HG03469 (cell line): Measurements from ENCODE around the gene PPP1R9B.

ENCODE experiments used
- ATAC-seq: cut with Tn5 transposase; IDR thresholded peaks from one replicate; pipeline ENCODE4 v1.9.1; 2021; ENCODE audit warnings: mild to moderate bottlenecking, moderate library complexity, moderate number of reproducible peaks; ENCODE audit not compliant: unreplicated experiment

The PPP1R9B gene

DNA sequence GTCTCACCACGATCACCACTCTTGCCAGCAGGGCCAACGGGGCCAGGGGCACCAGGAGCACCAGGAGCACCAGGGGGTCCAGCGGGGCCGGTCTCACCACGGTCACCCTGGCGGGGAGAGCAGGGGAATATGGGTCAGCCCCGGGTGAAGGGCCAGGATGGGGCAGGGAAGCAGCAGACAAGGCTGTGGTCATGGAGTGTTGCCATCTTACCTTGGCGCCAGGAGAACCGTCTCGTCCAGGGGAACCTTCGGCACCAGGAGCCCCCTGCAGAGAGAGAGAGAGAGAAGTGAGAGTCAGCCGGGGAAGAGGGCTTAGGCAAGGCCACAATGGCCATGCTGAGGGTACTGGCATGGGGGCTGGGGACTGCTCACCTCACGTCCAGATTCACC is 38.0 kb upstream of the PPP1R9B start:
- no peak for ATAC-seq

DNA sequence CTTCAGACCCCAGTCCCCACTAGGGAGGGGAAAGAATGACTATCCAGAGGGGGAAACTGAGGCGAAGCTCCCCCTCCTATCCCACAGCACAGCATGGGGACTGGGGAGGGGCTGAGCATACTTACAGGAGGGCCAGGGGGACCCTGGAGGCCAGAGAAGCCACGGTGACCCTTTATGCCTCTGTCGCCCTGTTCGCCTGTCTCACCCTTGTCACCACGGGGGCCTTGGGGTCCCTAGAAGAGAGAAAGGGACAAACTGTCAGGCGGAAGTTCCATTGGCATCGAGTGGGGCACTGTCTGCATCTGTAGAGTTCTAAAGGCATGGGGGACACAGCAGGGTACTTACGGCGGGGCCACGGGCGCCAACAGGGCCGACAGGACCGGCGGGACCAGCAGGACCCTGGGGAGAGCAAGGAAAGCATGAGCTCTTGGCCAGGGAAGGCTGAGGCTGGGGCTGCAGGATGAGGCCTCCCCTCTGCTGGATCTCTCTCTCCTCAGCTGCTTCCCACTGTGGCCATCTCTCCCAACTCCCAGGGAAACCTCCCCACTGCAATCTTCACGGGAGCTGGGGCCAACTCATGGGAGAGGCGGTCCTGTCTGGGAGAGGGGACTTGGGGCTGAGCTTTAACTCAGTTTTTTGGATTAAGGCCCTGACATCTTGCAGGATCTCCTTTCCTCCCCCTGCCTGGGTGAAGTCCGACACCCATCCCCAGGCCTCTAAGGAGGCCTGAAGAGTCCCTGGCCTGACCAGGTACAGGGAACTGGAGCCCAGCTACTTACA is 37.5 kb upstream of the PPP1R9B start:
- no peak for ATAC-seq

DNA sequence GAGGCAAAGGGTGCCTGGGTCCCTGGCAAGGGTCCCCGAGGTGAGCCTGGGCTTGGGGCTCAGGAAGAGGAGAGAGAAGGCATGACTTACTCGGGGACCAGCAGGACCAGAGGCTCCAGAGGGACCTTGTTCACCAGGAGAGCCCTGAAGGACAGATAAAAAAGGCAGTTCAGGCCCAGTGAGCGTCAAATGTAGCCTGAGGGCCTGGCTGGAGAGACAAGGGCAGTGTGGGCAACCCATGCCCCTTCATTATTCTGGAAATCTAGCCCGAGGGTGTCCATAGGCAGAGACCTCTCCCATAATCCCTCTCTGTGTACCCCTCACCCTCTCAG is 36.9 kb upstream of the PPP1R9B start:
- ATAC-seq, result no peak

DNA sequence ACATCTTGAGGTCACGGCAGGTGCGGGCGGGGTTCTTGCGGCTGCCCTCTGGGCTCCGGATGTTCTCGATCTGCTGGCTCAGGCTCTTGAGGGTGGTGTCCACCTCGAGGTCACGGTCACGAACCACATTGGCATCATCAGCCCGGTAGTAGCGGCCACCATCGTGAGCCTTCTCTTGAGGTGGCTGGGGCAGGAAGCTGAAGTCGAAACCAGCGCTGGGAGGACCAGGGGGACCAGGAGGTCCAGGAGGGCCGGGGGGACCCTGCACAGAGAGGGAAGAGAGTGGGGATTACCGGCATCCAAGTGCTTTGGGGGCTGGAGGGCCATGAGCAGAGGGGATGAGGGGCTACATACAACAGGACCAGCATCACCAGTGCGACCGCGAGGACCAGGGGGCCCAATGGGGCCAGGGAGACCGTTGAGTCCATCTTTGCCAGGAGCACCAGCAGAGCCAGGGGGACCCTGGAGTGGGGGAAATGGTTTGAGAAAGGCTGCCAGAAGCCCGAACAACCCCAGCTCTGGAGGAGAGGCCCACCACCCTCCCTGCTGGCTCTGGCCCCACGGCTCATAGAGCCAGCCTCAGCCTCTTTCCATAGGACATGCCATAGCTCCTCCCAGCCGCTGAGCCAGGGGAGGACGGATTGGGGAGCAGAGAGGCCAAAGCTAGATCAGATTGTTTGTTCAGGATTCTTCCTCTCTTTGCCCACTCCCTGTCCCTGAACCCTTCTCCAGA is 36.4 kb upstream of the PPP1R9B start:
- ATAC-seq, result no peak

DNA sequence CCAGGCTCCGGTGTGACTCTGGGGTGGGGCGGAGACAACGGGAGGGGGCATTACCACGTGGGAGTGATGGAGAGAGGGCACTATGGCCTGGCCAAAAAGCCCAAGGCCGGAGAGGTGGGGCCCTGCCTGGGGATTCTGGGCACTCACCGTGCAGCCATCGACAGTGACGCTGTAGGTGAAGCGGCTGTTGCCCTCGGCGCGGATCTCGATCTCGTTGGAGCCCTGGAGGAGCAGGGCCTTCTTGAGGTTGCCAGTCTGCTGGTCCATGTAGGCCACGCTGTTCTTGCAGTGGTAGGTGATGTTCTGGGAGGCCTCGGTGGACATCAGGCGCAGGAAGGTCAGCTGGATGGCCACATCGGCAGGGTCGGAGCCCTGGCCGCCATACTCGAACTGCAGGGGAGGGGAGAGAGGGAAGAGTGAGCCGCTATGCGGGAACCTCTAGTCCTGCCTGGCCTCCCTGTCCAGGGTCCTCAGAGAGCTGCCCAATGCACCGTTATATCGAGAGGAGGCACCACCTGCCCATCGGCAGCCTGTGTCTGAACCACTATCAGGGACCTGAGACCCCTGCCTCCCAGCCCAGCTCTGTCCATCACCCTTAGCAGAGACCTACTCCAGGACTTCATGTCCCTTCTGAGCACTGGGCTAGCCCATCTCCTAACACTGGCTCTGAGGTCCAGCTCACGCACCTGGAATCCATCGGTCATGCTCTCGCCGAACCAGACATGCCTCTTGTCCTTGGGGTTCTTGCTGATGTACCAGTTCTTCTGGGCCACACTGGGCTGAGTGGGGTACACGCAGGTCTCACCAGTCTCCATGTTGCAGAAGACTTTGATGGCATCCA is 35.4 kb upstream of the PPP1R9B start:
- ATAC-seq, result no peak

DNA sequence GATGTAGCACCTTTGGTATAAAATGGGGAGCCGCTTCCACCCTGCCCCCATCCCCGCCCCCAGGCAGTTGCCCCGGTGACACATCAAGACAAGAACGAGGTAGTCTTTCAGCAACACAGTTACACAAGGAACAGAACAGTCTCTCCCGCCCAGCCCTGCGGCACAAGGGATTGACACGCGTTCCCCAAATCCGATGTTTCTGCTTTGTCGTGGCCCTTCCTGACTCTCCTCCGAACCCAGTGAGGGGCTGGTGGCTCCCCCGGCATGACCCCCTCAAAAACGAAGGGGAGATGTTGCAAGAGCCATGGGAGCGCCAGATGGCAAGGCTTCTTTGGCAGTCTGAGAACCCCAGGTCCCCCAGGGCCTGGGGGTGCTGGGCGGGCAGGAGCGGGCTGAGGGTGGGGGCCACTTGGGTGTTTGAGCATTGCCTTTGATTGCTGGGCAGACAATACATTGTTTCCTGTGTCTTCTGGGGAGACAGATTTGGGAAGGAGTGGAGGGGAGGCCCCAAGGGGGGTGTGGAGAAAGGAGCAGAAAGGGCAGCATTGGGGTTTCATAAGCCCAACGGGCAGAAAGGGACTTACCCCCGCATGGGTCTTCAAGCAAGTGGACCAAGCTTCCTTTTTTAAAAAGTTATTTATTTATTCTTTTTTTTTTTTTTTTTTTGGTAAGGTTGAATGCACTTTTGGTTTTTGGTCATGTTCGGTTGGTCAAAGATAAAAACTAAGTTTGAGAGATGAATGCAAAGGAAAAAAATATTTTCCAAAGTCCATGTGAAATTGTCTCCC is 34.3 kb upstream of the PPP1R9B start:
- ATAC-seq, result no peak

DNA sequence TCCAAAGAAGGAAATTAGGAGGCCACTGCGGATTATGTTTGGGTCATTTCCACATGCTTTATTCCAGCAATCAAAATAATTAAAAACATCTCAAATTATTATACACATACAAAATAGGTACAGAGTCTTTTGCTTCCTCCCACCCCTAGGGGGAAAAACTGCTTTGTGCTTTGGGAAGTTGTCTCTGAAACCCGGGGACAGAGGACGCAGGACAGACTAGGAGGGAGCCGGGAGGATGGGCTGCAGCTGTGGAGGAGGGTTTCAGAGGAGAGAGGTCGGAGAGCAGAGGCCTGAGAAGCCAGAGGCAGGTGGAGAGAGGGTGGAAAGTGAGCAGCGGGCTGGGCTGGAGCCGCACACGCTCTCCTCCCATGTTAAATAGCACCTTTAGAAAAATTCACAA is 33.6 kb upstream of the PPP1R9B start:
- no peak for ATAC-seq

DNA sequence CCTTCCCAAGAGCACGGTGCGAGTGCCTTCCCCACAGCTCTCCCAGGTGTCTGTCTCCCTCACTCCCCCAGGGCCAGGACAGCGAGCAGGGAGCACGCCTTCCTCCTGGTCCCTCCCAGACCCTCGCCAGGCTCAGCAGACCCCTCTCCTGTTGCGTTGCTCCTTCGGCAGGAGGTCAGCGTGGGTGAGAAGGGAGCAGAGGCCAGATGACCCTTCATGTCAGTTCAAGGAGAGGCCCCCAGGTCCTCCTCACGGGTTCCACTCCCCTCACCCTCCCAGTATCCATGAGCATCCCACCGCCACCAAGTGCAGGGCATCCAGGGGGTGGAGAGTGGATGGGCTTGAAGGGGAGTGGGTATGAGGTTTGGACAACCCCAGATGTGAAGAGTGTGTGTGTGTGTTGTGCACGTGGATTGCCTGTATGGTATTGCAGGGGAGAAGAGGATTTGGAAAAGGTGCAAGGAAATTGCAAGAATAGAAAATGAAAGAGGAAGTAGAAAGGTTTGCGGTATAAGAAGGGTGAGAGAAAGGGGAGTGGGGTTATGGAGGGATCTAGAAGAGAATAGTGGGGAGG is 33.0 kb upstream of the PPP1R9B start:
- ATAC-seq, result no peak

DNA sequence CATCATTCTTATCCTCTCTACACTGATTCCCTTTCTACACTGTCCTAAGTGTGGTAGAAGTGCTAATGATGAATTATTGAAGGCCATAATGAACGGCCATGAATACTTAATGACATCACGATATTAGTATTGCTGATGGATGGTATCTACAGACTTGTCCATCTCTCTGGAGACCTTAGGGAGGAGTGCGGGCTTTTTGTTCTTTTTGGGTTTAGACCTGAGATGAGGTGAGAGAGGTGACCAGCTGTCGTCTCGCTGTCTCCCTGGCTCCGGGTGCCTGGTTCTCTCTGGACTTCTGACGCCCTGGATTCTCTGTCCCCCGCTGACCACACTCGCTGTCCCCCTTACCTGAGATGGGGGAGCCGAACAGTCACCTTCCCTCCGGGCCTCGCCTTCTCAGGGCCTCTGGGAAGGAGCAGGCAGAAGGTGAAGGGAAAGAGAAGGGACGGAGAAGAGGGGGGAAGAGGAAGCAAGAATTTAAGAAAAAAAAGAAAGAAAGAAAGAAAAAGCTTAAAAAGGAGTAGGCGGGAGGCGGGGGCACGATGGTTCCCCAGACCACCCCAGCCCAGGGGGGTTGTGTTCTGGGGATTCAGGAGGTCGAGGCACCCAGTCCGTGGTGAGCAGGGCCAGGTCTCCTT is 32.4 kb upstream of the PPP1R9B start:
- no peak for ATAC-seq

DNA sequence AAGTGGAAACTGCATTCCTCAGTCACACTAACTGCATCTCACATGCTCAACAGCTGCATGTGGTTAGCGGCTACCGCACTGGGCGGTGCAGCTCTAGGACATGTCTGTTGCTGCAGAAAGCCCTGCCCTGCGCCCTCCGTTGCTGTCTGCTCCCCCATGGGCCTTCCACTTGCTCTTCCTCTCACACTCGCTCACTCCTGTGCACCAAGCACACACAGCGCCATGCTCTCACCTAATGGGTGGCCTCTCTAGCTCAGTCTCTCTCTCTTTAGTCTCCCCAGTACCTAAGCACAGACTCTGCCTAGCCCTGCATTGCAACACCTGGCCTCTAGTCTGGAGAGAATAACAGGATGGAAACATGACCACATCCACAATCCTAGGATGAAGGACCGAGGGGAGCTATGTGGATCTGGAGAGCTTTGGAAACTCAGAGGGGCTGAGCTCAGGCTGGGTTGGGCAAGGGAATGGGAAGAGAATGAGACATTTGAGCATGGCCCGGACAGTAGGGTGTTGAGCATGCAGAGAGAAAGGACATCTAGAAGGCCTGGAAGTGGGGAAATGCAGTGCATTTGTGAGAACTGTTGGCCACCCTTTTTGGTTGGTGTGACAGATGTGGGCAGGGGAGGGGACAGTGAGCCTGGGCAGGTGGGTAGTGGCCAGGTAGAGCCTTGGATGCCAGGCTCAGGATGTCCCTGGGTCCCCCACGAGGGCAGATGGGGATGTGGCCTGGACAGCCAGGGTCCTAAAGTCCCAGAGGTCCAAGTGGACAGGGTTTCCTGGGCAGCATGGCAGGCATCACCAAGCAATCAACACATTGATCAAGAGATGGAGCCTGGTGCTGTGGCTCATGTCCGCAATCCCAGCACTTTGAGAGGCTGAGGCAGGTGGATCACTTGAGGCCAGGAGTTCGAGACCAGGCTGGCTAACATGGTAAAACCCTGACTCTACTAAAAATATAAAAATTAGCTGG is 31.4 kb upstream of the PPP1R9B start:
- ATAC-seq, result no peak

DNA sequence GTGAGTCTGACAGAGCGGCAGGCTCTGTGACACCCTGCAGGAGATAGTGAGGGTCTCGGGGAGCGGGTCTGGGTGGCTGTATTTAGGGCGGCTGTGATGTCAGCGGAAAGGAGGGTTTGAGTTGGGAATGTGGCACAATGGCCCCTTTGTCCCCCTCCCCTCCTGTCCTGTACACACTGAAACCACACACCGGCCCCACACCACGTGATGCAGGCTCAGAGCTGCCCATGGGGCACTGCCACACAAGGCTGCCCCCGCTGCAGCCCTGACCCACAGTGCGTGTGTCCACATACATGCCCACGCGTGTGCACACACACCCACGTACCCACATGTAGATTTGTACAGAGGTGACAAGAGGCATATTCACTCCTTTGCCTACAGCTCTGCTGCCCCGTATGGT is 30.7 kb upstream of the PPP1R9B start:
- no peak for ATAC-seq

DNA sequence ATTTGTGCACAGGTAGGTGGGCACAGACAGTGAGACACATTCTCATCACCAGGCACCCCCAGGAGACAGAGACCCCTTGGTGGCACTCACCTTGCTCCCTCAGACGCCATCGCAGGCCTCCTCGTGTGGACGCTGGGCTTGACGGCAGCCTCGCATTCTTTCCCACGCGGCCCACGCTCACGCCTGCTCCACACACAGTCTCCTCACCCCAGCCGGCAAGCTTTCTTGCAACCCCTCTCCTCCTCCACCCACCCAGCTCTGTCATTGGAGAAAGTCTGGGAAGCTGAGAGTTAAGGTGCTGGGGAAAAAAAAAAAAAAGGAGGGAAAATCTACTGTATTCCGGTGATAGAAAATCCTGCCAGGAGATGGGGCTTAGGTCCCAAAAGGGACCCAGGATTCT is 30.1 kb upstream of the PPP1R9B start:
- no peak for ATAC-seq

DNA sequence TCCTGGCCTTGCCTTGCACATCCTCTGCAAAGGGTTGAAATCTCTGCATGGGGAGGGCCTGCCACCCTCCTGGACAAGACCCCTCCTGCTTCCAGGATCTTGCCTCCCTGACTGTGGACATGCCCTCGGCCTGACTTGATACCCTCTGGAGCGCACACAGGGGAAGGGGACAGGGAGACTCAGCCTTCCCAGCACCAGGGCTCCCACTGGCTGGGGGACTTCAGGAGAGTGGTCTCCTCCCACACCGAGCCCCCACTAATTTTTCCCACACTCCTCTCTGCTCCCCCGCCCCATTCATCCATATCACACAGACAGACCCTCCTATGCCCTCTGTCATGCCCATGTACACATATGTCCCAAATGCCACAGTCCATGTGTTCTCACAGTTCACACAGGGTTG is 29.6 kb upstream of the PPP1R9B start:
- ATAC-seq, result no peak

DNA sequence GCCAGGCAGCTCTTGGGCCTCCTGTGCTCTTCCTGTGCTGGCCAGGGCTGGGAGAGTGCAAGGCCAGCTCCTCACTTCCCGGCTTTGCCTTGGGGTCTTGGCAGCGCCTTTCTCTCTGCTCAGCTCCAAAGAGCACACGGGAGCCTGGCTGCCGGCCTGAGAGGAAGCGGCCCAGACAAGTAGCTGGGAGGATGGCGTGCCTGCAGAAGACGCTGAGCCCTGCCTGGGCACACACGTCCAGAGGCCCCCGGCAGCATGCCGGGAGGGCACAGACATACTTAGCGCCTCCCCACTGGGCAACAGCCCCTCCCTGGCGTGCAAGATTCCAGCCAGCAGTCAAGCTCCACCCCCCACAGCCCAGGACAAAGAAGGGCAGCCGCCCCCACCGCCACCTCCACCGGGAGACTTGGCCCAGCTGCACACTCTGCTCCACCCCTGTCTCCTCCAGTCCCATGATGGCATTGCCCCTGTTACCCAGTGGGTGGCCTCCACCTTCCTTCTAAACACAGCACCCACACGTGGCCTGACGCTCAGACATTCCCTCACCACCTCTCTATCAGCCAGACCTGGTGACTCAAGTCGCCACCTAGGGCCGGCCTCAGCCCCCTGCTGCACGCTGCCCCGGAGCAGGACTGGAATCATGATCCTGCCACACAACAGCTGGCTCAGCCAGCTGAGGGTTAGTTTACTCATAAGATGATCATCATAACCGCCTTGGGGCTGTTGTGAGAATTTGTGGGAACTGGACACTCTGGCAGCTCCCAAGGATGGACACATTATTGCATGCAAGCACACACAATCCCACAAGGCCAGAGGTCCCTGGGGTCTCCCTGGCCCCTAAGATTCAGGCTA is 27.7 kb upstream of the PPP1R9B start:
- no peak for ATAC-seq

DNA sequence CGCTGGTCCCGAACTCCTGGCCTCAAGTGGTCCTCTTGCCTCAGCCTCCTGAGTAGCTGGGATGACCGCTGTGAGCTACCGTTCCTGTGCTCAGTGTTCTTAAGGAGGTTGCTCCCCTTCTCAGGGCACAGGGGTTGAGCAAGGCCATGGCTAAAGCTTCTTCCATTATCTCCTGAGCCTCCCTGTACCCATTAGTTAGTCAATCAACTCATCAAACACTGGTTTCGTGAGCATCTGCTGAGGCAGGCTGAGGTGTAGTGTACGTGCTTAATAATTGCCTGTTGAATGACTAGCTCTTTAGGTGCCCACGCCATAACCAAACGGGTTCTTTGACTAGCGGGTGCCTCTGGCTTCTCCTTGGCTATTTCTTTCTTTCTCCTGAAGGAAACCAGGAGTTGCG is 27.0 kb upstream of the PPP1R9B start:
- ATAC-seq, result no peak

DNA sequence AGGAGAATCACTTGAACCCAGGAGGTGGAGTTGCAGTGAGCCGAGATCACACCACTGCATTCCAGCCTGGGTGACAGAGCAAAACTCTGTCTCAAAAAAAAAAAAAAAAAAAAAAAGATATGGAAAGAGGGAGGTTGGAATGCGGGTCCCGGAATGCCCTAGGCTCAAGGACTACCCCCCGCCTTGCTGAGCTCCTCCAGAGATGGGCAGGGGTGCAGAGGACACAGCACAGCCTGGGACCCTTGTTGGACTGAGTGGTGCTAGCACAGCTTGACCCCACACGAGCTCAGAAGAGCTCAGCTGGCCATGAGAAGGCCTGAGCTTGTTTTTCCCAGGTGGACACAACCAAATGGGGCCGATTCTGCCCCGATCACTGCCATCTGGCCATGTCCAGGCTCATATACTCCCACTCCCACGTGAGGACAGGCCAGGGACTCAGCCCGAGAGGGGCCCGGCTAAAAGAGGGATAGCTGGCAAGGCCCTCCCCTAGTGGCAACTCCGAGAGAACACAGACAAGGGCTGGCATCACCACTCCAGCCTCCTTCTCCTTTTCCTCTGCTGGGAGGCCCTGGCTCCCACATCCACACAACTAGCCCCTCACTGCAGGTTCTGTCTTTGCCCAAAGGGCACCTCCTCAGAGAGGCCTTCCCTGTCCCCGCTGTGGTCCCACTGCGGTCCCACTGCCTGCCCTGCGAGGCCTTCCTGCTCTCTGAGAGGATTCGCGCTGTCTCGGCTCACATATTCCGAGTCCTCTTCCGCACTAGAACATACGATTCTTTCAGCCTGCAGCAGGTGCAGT is 26.3 kb upstream of the PPP1R9B start:
- no peak for ATAC-seq
